DND-41 (cell line): ENCODE measurements around the gene PCNX1.

Experiments
- CTCF ChIP-seq: IDR thresholded peaks from 2 replicates; pipeline ENCODE4 v1.5.1; 2012; ENCODE audit warnings: borderline replicate concordance, low read length, moderate library complexity, mild to moderate bottlenecking; ENCODE audit not compliant: poor library complexity, severe bottlenecking; ENCODE audit errors: extremely low read depth
- EZH2 ChIP-seq: IDR thresholded peaks from 3 replicates; pipeline ENCODE4 v1.6.1; 2012; ENCODE audit warnings: borderline replicate concordance, low read depth, mild to moderate bottlenecking, moderate library complexity, low read length, inconsistent platforms; ENCODE audit not compliant: severe bottlenecking

GRCh38 chr14:71123579-71124135 lies 216.4 kb downstream of the PCNX1 start:
- no peak for TF ChIP-seq CTCF
- TF ChIP-seq EZH2: no peak
